Mesothelial cell of epicardium (in vitro differentiated cells): ENCODE results near the gene PPP1R14B. TPM values are rescaled to one million over a fixed set of nuclear protein-coding genes. Genes with fewer than 3 reads are reported as not detected.
A peak's percentile ranks its signal among the peaks of the same experiment; 100 is the strongest.

ENCODE experiments used
- DNase-seq, 2 experiments: peaks; one replicate each; pipeline ENCODE4 v3.0.0; 2021; ENCODE audit warnings: low spot score in 2 of 2; ENCODE audit not compliant: unreplicated experiment in 2 of 2
- H3K27ac Mint-ChIP-seq: 2 replicates; pipeline ENCODE4 v1.8.0; 2021; ENCODE audit warnings: mixed read lengths
- H3K27me3 Mint-ChIP-seq: 2 replicates; pipeline ENCODE4 v1.8.0; 2021; ENCODE audit warnings: low read depth, mixed read lengths
- H3K36me3 Mint-ChIP-seq: 2 replicates; pipeline ENCODE4 v1.8.0; 2021; ENCODE audit warnings: mixed read lengths
- H3K4me1 Mint-ChIP-seq: 2 replicates; pipeline ENCODE4 v1.8.0; 2021; ENCODE audit warnings: mixed read lengths
- H3K4me3 Mint-ChIP-seq: 2 replicates; pipeline ENCODE4 v1.8.0; 2021; ENCODE audit warnings: mild to moderate bottlenecking, moderate library complexity, mixed read lengths
- H3K9me3 Mint-ChIP-seq: 2 replicates; pipeline ENCODE4 v1.8.0; 2021; ENCODE audit warnings: mixed read lengths
- total RNA-seq: library from RNA; stranded (reverse); gene quantifications from 3 replicates; pipeline ENCODE4 v1.2.1, GENCODE V29; 2021
- TF ChIP-seq, protein P1 (sequence below): fragments of 200-600 bp; sonication (generic); IDR thresholded peaks from one replicate; pipeline ENCODE4 v1.5.0; 2021; ENCODE audit warnings: antibody characterized with exemption; ENCODE audit not compliant: unreplicated experiment

Gene PPP1R14B
- total RNA-seq, 1 donor from 2014 or later: 131 TPM

DNA sequence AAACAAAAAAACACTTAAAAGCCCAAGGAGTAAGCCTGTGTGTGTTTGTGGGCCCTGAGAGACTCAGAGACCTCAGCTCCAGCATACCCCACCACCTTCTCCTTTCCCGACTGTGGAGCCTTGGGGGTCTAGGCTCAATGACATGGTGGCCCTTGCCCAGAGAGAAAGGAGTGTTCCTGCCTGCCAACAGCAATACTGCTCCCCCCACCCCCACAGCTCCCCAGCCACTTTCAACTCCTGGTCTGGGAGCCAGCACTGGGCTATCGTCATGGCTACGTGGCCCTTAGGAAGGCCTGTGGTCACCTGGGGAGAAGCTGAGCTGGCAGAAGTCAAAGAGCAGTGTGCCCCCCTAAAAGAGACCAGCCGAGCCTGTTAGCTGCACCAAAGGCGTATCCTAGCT is 2.6 kb downstream of the PPP1R14B start:
- Mint-ChIP-seq H3K9me3 (no peaks in the 10 kb centered on the region), H3K4me1 (peaks cover 33% of the 10 kb centered on the region), H3K27ac (no peak overlapping the region), H3K4me3 (peak overlapping the region; percentile 90), H3K27me3 (no peaks in the 10 kb centered on the region), H3K36me3 (no peaks in the 10 kb centered on the region)
- DNase-seq: no peak
- TF ChIP-seq, protein P1, sequence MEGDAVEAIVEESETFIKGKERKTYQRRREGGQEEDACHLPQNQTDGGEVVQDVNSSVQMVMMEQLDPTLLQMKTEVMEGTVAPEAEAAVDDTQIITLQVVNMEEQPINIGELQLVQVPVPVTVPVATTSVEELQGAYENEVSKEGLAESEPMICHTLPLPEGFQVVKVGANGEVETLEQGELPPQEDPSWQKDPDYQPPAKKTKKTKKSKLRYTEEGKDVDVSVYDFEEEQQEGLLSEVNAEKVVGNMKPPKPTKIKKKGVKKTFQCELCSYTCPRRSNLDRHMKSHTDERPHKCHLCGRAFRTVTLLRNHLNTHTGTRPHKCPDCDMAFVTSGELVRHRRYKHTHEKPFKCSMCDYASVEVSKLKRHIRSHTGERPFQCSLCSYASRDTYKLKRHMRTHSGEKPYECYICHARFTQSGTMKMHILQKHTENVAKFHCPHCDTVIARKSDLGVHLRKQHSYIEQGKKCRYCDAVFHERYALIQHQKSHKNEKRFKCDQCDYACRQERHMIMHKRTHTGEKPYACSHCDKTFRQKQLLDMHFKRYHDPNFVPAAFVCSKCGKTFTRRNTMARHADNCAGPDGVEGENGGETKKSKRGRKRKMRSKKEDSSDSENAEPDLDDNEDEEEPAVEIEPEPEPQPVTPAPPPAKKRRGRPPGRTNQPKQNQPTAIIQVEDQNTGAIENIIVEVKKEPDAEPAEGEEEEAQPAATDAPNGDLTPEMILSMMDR: no peak

- TF ChIP-seq, protein P1: no peak
- DNase-seq: no peak
- Mint-ChIP-seq H3K4me3 (peak overlapping the region; percentile 90), H3K27ac (peak overlapping the region; percentile 36), H3K4me1 (peaks cover 33% of the 10 kb centered on the region), H3K36me3 (no peaks in the 10 kb centered on the region), H3K9me3 (no peaks in the 10 kb centered on the region), H3K27me3 (no peaks in the 10 kb centered on the region)
Observed at GRCh38 chr11:64243236-64243854, 3.4 kb downstream of the PPP1R14B start.

DNA sequence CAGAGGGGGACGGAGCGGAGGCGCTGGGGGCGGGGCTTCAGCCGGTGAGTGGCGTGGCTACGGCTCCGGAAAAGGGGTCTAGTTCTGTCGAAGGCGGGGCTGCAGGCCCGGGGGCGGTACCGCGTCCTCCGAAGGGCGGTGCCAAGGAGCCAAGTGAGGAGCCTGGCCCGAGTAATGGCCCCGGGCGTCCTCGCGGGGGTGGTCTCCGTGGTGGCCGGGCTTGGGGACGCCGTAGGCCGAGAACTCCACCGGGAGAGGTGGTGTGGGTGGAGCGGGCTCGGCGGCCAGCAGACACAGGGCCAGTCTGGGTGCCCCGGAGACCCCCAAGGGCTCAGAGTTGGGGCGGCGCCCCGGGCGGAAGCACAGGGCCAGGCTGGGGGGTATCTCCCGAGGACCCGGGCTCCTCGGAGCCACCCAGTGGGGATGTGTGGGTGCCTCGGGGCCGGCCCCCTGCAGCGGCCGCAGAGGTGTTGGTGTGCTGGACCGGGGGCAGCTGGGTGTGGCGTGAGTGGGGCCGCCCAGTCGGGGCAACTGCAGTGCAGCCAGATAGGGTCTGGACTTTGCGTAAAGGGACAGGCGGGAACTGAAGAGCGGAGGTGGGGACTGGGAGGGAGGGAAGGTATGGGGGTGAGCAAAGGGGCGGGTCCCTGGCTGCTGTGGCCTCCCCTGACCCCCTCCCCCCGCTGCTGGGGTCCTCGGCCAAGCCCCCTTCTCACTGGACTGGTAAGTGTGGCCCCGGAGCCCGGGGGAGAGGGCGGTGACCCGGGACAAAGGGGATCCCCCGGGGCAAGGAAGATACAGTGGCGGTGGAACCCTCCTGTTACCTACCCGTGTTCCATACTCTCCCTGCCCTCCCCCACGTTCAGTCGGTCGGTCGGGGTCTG is 5.0 kb downstream of the PPP1R14B start:
- H3K4me3 Mint-ChIP-seq: peak overlapping the region; percentile 90
- peaks cover 26% of the 10 kb centered on the region for H3K4me1 Mint-ChIP-seq
- TF ChIP-seq, protein P1: no peak
- H3K9me3 Mint-ChIP-seq: no peaks in the 10 kb centered on the region
- DNase-seq: peak; percentile 48 to 100
- peaks cover 3% of the 10 kb centered on the region for H3K36me3 Mint-ChIP-seq
- H3K27ac Mint-ChIP-seq: peak overlapping the region; percentile 100
- no peaks in the 10 kb centered on the region for H3K27me3 Mint-ChIP-seq

DNA sequence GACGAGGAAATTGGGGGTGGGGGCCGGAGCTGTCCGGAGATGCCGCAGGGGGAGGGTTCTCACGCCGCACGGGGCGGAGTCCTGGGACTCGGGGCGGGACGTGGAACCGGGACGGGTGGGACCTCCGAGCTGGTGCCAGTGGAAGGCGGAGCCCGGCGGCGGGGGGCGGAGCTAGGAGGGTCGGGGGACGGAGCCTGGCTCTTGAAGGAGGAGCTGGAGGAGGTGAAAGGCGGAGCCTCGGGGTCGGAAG is 5.6 kb downstream of the PPP1R14B start:
- peak in 1 of 2 experiments; percentile 100 for DNase-seq
- TF ChIP-seq, protein P1: no peak
- peak overlapping the region; percentile 100 for H3K27ac Mint-ChIP-seq
- peaks cover 26% of the 10 kb centered on the region for H3K4me1 Mint-ChIP-seq
- no peaks in the 10 kb centered on the region for H3K9me3 Mint-ChIP-seq
- no peaks in the 10 kb centered on the region for H3K27me3 Mint-ChIP-seq
- peaks cover 3% of the 10 kb centered on the region for H3K36me3 Mint-ChIP-seq
- H3K4me3 Mint-ChIP-seq: peak overlapping the region; percentile 90

GRCh38 chr11:64240435-64241240 is 6.1 kb downstream of the PPP1R14B start, which contains the start of gene FKBP2:
Gene FKBP2, plus strand, starts transcription at chr11:64241095. Its CDS starts 1,293 bp downstream, at chr11:64242388.
- no peaks in the 10 kb centered on the region for H3K27me3 Mint-ChIP-seq
- H3K4me3 Mint-ChIP-seq: peak within 1 kb of the TSS; percentile 90
- peaks cover 23% of the 10 kb centered on the region for H3K4me1 Mint-ChIP-seq
- H3K27ac Mint-ChIP-seq: peak within 1 kb of the TSS; percentile 100
- peak; percentile 97 to 98 for DNase-seq
- TF ChIP-seq, protein P1: no peak
- no peaks in the 10 kb centered on the region for H3K9me3 Mint-ChIP-seq
- H3K36me3 Mint-ChIP-seq: peaks cover 3% of the 10 kb centered on the region
